ENCODE results near the gene ADTRP.

GRCh38 chr6:11738234-11738633 lies 40.4 kb downstream of the ADTRP start:
- TF ChIP-seq ARNTL (CRISPR knock-in tag; IDR thresholded peaks at IDR 0.05; ENCODE audit: borderline replicate concordance, low read depth) (no peak), OSR1 (CRISPR knock-in tag; IDR thresholded peaks at IDR 0.05) (no peak), ISL1 (CRISPR knock-in tag; IDR thresholded peaks at IDR 0.05) (no peak), ESRRG (CRISPR knock-in tag; IDR thresholded peaks at IDR 0.05) (no peak), CREB5 (CRISPR knock-in tag; IDR thresholded peaks at IDR 0.05; ENCODE audit: low read depth) (no peak), PATZ1 (CRISPR knock-in tag; IDR thresholded peaks at IDR 0.05; ENCODE audit: borderline replicate concordance) (no peak), CSRNP3 (CRISPR knock-in tag; IDR thresholded peaks at IDR 0.05) (no peak), PPARA (CRISPR knock-in tag; IDR thresholded peaks at IDR 0.05; ENCODE audit: borderline replicate concordance) (no peak)

Measured in SK-N-SH treated with all-trans-retinoic acid at 6 μM for 48 hours (cell line).